H9 (cell line): ENCODE data around the gene MGST1. TPM values are rescaled to one million over a fixed set of nuclear protein-coding genes. Genes with fewer than 3 reads are reported as not detected.
A peak's percentile ranks its signal among the peaks of the same experiment; 100 is the strongest.

Experiments
- DNase-seq: peaks from one replicate; pipeline ENCODE4 v3.0.0-alpha.2; 2017
- H2AFZ ChIP-seq: one replicate; pipeline ENCODE4 v1.6.1; 2013; ENCODE audit warnings: mild to moderate bottlenecking, low read length, control low read depth, moderate library complexity
- H2AK5ac ChIP-seq: 2 replicates; pipeline ENCODE4 v1.6.1; 2013; ENCODE audit warnings: low read length, control low read depth, mixed read lengths; ENCODE audit not compliant: insufficient read length
- H2BK120ac ChIP-seq: one replicate; pipeline ENCODE4 v1.6.1; 2013; ENCODE audit warnings: low read depth, mild to moderate bottlenecking, low read length, control low read depth, inconsistent platforms; ENCODE audit not compliant: poor library complexity, severe bottlenecking
- H2BK12ac ChIP-seq: 2 replicates; pipeline ENCODE4 v1.6.1; 2013; ENCODE audit warnings: low read length, control low read depth, mixed read lengths, low read depth; ENCODE audit not compliant: insufficient read length
- H2BK15ac ChIP-seq: 2 replicates; pipeline ENCODE4 v1.6.1; 2013; ENCODE audit warnings: low read depth, low read length, control low read depth
- H2BK20ac ChIP-seq: one replicate; pipeline ENCODE4 v1.6.1; 2013; ENCODE audit warnings: low read depth, mild to moderate bottlenecking, low read length, control low read depth, inconsistent platforms; ENCODE audit not compliant: poor library complexity, severe bottlenecking
- H2BK5ac ChIP-seq: 2 replicates; pipeline ENCODE4 v1.6.1; 2013; ENCODE audit warnings: low read length, control low read depth, mixed read lengths; ENCODE audit not compliant: insufficient read length
- H3K14ac ChIP-seq: 2 replicates; pipeline ENCODE4 v1.6.1; 2013; ENCODE audit warnings: low read length, control low read depth; ENCODE audit not compliant: insufficient read depth
- H3K18ac ChIP-seq: 2 replicates; pipeline ENCODE4 v1.6.1; 2013; ENCODE audit warnings: low read depth, mild to moderate bottlenecking, mixed read lengths, low read length, control low read depth; ENCODE audit not compliant: insufficient read length
- H3K23ac ChIP-seq: 2 replicates; pipeline ENCODE4 v1.6.1; 2013; ENCODE audit warnings: low read length, control low read depth, mixed read lengths, low read depth; ENCODE audit not compliant: insufficient read length
- H3K23me2 ChIP-seq: 2 replicates; pipeline ENCODE4 v1.6.1; 2013; ENCODE audit warnings: low read depth, mild to moderate bottlenecking, mixed read lengths, low read length, control low read depth; ENCODE audit not compliant: insufficient read length, poor library complexity, severe bottlenecking
- H3K27ac ChIP-seq: 2 replicates; pipeline ENCODE4 v1.5.1; 2013; ENCODE audit warnings: low read length, control low read depth, mixed read lengths, low read depth; ENCODE audit not compliant: insufficient read length
- H3K27me3 ChIP-seq: 2 replicates; pipeline ENCODE4 v1.6.1; 2013; ENCODE audit warnings: low read length, control low read depth, inconsistent platforms; ENCODE audit not compliant: insufficient read depth
- H3K4ac ChIP-seq: 2 replicates; pipeline ENCODE4 v1.6.1; 2013; ENCODE audit warnings: low read depth, mild to moderate bottlenecking, control low read depth, inconsistent platforms, low read length, moderate library complexity
- H3K4me1 ChIP-seq: 2 replicates; pipeline ENCODE4 v1.6.1; 2013; ENCODE audit warnings: low read length, control low read depth, inconsistent platforms; ENCODE audit not compliant: insufficient read depth
- H3K4me2 ChIP-seq: 2 replicates; pipeline ENCODE4 v1.6.1; 2013; ENCODE audit warnings: low read length, control low read depth, mixed read lengths; ENCODE audit not compliant: insufficient read length, insufficient read depth
- H3K56ac ChIP-seq: 2 replicates; pipeline ENCODE4 v1.6.1; 2013; ENCODE audit warnings: low read depth, mild to moderate bottlenecking, mixed read lengths, low read length, control low read depth; ENCODE audit not compliant: insufficient read length
- H3K79me1 ChIP-seq: 2 replicates; pipeline ENCODE4 v1.6.1; 2013; ENCODE audit warnings: low read depth, mild to moderate bottlenecking, moderate library complexity, low read length, control low read depth, inconsistent platforms; ENCODE audit not compliant: insufficient read depth, poor library complexity, severe bottlenecking
- H3K79me2 ChIP-seq: 2 replicates; pipeline ENCODE4 v1.6.1; 2013; ENCODE audit warnings: low read length, control low read depth, inconsistent platforms; ENCODE audit not compliant: insufficient read depth
- H3K9ac ChIP-seq: 2 replicates; pipeline ENCODE4 v1.6.1; 2013; ENCODE audit warnings: low read length, control low read depth, mixed read lengths; ENCODE audit not compliant: insufficient read length; ENCODE audit errors: extremely low read depth
- H3K9me3 ChIP-seq: one replicate; pipeline ENCODE4 v1.6.1; 2013; ENCODE audit warnings: low read depth, low read length, inconsistent platforms; ENCODE audit not compliant: control insufficient read depth
- H3T11ph ChIP-seq: one replicate; pipeline ENCODE4 v1.6.1; 2013; ENCODE audit warnings: mild to moderate bottlenecking, low read length, control low read depth, inconsistent platforms
- H4K20me1 ChIP-seq: one replicate; pipeline ENCODE4 v1.6.1; 2013; ENCODE audit not compliant: control insufficient read depth, insufficient read length, insufficient read depth
- H4K5ac ChIP-seq: 2 replicates; pipeline ENCODE4 v1.6.1; 2013; ENCODE audit warnings: low read depth, mild to moderate bottlenecking, mixed read lengths, low read length, control low read depth; ENCODE audit not compliant: insufficient read length
- H4K8ac ChIP-seq: replicated peaks from 2 replicates; pipeline ENCODE4 v1.6.1; 2013; ENCODE audit warnings: low read length, control low read depth, mixed read lengths, low read depth; ENCODE audit not compliant: insufficient read length
- H4K91ac ChIP-seq: 2 replicates; pipeline ENCODE4 v1.6.1; 2013; ENCODE audit warnings: low read depth, mild to moderate bottlenecking, moderate library complexity, mixed read lengths, low read length, control low read depth; ENCODE audit not compliant: insufficient read length
- H3K27ac Mint-ChIP-seq, 3 experiments: 2 replicates in 2 of 3; 3 replicates in 1 of 3; pipeline ENCODE4 v1.8.0; 2020 to 2021; ENCODE audit warnings: mixed read lengths in 3 of 3, mild to moderate bottlenecking in 1 of 3, moderate library complexity in 1 of 3
- H3K27me3 Mint-ChIP-seq: 2 replicates; pipeline ENCODE4 v1.8.0; 2021; ENCODE audit warnings: low read depth, mild to moderate bottlenecking, moderate library complexity, mixed read lengths
- H3K36me3 Mint-ChIP-seq, 3 experiments: 2 replicates in 2 of 3; 3 replicates in 1 of 3; pipeline ENCODE4 v1.8.0; 2020 to 2021; ENCODE audit warnings: low read depth in 3 of 3, mixed read lengths in 3 of 3; ENCODE audit not compliant: insufficient read depth in 1 of 3
- H3K4me1 Mint-ChIP-seq, 2 experiments: 2 replicates each; pipeline ENCODE4 v1.8.0; 2020; ENCODE audit warnings: mixed read lengths in 2 of 2
- H3K4me3 Mint-ChIP-seq, 2 experiments: 2 replicates in 1 of 2; 3 replicates in 1 of 2; pipeline ENCODE4 v1.8.0; 2020 to 2021; ENCODE audit warnings: mild to moderate bottlenecking in 2 of 2, mixed read lengths in 2 of 2, moderate library complexity in 1 of 2
- H3K9me3 Mint-ChIP-seq, 2 experiments: 2 replicates in 1 of 2; 3 replicates in 1 of 2; pipeline ENCODE4 v1.8.0; 2020; ENCODE audit warnings: mild to moderate bottlenecking in 2 of 2, mixed read lengths in 2 of 2, moderate library complexity in 1 of 2
- CTCF ChIP-seq: fragments of 200-600 bp; sonication (generic); conservative IDR thresholded peaks from 3 replicates; pipeline ENCODE4 v1.8.0; 2021; ENCODE audit warnings: antibody characterized with exemption, mild to moderate bottlenecking
- whole genome bisulfite sequencing: extraction: QIAGEN DNeasy Blood & Tissue Kit; methylation state at CpG from one replicate; pipeline ENCODE4 v1.1.7; 2013; ENCODE audit warnings: missing lambda C conversion rate, low lambda C conversion rate, mixed read lengths; ENCODE audit not compliant: insufficient read length; ENCODE audit errors: extremely low coverage; 5-methylcytosine and 5-hydroxymethylcytosine counted together
- total RNA-seq: library from RNA; stranded (reverse); gene quantifications from 2 replicates; pipeline ENCODE4 v1.2.1, GENCODE V29; 2021

Gene MGST1
- total RNA-seq, 1 experiment from 2014 or later, result 235 TPM

DNA sequence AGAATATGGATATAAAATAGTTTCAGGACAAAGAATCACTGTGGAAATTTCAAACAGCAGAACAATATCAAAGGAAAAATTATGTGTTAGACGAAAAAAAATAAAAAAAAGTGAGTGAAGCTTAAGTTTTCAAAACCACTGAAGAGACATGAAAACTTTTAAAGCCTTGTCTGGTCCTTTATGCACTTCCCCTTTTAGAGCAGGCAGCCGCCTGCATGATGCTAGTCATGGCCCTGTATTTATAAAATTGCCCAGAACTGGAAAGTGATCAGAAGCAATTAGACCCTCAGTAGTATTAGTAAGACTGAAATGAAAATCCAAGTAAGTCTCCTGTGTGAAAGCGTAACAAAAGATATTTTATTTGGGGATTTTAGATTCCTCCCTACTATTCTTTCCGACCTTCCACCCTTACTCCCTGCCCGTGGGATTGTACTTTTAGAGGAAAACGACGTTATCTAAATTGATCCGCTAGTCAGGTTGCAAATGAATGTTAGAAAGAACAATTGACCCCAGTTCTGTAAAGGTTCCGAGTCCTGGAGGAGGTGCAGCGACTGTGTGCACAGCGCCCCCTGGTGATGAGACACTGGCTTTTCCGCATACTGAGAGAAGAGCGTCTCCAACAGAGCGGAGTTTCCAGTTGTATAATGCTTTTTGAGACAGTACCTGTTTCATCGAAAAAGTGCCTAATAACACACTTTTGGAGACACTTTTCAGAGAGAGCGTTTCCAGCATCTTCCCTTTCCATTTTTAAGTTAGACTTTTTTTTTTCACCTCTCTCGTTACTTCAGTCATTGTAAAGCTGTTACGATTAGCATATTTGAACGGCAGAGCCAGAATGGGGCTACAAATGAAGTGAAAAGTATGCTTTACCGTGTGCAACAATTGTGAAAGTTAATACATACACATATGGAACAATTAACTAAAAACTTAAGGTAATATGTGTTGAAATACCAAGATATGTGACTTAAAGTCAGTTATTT is 12.4 kb downstream of the MGST1 start:
- no peaks in the 10 kb centered on the region for H3K4me1 ChIP-seq
- no peaks in the 10 kb centered on the region for H3K9me3 ChIP-seq
- Mint-ChIP-seq H3K4me1 (peaks cover 9 to 12% of the 10 kb centered on the region in 2 experiments), H3K4me3 (no peak overlapping the region), H3K27ac (peak overlapping the region in 1 of 3 experiments; percentile 52; a peak in 1 of 7 replicates), H3K9me3 (no peaks in the 10 kb centered on the region), H3K27me3 (no peaks in the 10 kb centered on the region), H3K36me3 (peaks cover 52 to 95% (median 89%) of the 10 kb centered on the region in 3 experiments)
- no peak overlapping the region for H2BK12ac ChIP-seq
- H3K4me2 ChIP-seq, result no peak overlapping the region
- H3K79me1 ChIP-seq, result no peaks in the 10 kb centered on the region
- H3K23ac ChIP-seq, result no peak overlapping the region
- no peak overlapping the region for H4K8ac ChIP-seq
- no peak overlapping the region for H3K14ac ChIP-seq
- H2BK5ac ChIP-seq, result no peak overlapping the region
- H2BK15ac ChIP-seq, result no peak overlapping the region
- H4K20me1 ChIP-seq, result no peaks in the 10 kb centered on the region
- peak; percentile 81 for DNase-seq
- H3K9ac ChIP-seq, result no peak overlapping the region
- WGBS, result no CpG with 5 or more reads among the region's 20 CpGs
- no peak overlapping the region for H3K27ac ChIP-seq
- H2AK5ac ChIP-seq, result no peak overlapping the region
- no peak overlapping the region for H3K18ac ChIP-seq
- H4K91ac ChIP-seq, result no peak overlapping the region
- H3K56ac ChIP-seq, result no peak overlapping the region
- H3K4ac ChIP-seq, result no peak overlapping the region
- H3K27me3 ChIP-seq, result no peaks in the 10 kb centered on the region
- no peaks in the 10 kb centered on the region for H3K79me2 ChIP-seq
- no peak overlapping the region for H2AFZ ChIP-seq
- no peak overlapping the region for H4K5ac ChIP-seq
- no peak overlapping the region for H2BK120ac ChIP-seq
- H2BK20ac ChIP-seq, result no peak overlapping the region
- peak; percentile 97 for TF ChIP-seq CTCF
- H3T11ph ChIP-seq, result no peak overlapping the region
- H3K23me2 ChIP-seq, result no peaks in the 10 kb centered on the region
